Caco-2 (cell line): ENCODE measurements around the gene PEA15. TPM values are rescaled to one million over a fixed set of nuclear protein-coding genes. Genes with fewer than 3 reads are reported as not detected.

Experiments used
- BruUV-seq: library from RNA; stranded (reverse); fragments of 400-500 nt; replicated peaks from 2 replicates; lab custom pipeline; 2021; lab: Mats Ljungman, UMichigan
- CTCF ChIA-PET: fragments of 300-600 bp; sonication (Branson Sonifier 250); formaldehyde crosslinking; loops from one replicate; lab custom pipeline; 2022; ENCODE audit warnings: antibody characterized with exemption; lab: Charles Lee
- POLR2A ChIA-PET: fragments of 300-600 bp; sonication (Branson Sonifier 250); formaldehyde crosslinking; loops from one replicate; lab custom pipeline; 2022; ENCODE audit warnings: antibody characterized with exemption; lab: Charles Lee
- DNase-seq, 2 experiments: peaks; one replicate each; pipeline versions ENCODE4 v3.0.0 to v3.0.0-alpha.2; 2020 to 2022
- H3K27me3 ChIP-seq: replicated peaks from 2 replicates; pipeline ENCODE4 v1.6.0; 2011; ENCODE audit warnings: low read length; ENCODE audit not compliant: control insufficient read depth, insufficient read depth
- H3K36me3 ChIP-seq: 2 replicates; pipeline ENCODE4 v1.5.1; 2011; ENCODE audit warnings: low read length; ENCODE audit not compliant: control insufficient read depth, insufficient read depth
- H3K4me1 ChIP-seq: fragments of 250-450 bp; sonication (Bioruptor Pico); 2 replicates; pipeline ENCODE4 v1.5.1; 2020; ENCODE audit warnings: mild to moderate bottlenecking
- H3K4me3 ChIP-seq: 2 replicates; pipeline ENCODE4 v1.5.1; 2011; ENCODE audit warnings: low read depth, mild to moderate bottlenecking, control low read depth, low read length
- H3K9me3 ChIP-seq: fragments of 250-450 bp; sonication (Bioruptor Pico); 2 replicates; pipeline ENCODE4 v1.5.1; 2020; ENCODE audit warnings: mild to moderate bottlenecking, moderate library complexity
- H3K27ac Mint-ChIP-seq: one replicate; pipeline ENCODE4 v1.8.0; 2022; ENCODE audit warnings: mixed read lengths; ENCODE audit not compliant: unreplicated experiment
- H3K27me3 Mint-ChIP-seq: one replicate; pipeline ENCODE4 v1.8.0; 2022; ENCODE audit warnings: mixed read lengths; ENCODE audit not compliant: insufficient read depth, unreplicated experiment
- H3K36me3 Mint-ChIP-seq: one replicate; pipeline ENCODE4 v1.8.0; 2022; ENCODE audit warnings: mild to moderate bottlenecking, mixed read lengths; ENCODE audit not compliant: insufficient read depth, unreplicated experiment
- H3K4me1 Mint-ChIP-seq: one replicate; pipeline ENCODE4 v1.8.0; 2022; ENCODE audit warnings: low read depth, mixed read lengths; ENCODE audit not compliant: unreplicated experiment
- H3K4me3 Mint-ChIP-seq: one replicate; pipeline ENCODE4 v1.8.0; 2022; ENCODE audit warnings: mild to moderate bottlenecking, moderate library complexity, mixed read lengths; ENCODE audit not compliant: unreplicated experiment
- H3K9me3 Mint-ChIP-seq: one replicate; pipeline ENCODE4 v1.8.0; 2022; ENCODE audit warnings: mixed read lengths; ENCODE audit not compliant: unreplicated experiment
- CTCF ChIP-seq, 2 experiments: fragments of 200-600 bp in 1 of 2; IDR thresholded peaks; 1 replicate in 1 of 2; 2 replicates in 1 of 2; pipeline versions ENCODE4 v1.5.1 to v1.8.0; 2011 to 2022; ENCODE audit warnings: antibody characterized with exemption in 1 of 2, control low read depth in 1 of 2, inconsistent platforms in 1 of 2, low read depth in 1 of 2, low read length in 1 of 2, mild to moderate bottlenecking in 1 of 2, moderate library complexity in 1 of 2; ENCODE audit not compliant: insufficient read depth in 1 of 2, severe bottlenecking in 1 of 2, unreplicated experiment in 1 of 2
- intact Hi-C: fragments of 100-400 bp; cut with micrococcal nuclease; formaldehyde crosslinking; loops from one replicate; pipeline ENCODE4 v1.10.0; 2022; ENCODE audit not compliant: unreplicated experiment
- total RNA-seq: library from RNA; stranded (reverse); gene quantifications from 2 replicates; pipeline ENCODE4 v1.2.3, GENCODE V29; 2022

Gene PEA15
- total RNA-seq, 1 experiment from 2014 or later: 85.1 TPM

- H3K9me3 ChIP-seq: no peaks in the 10 kb centered on the region
These were observed 13.4 kb upstream of the PEA15 start for GRCh38 chr1:160191756-160192155.

DNA sequence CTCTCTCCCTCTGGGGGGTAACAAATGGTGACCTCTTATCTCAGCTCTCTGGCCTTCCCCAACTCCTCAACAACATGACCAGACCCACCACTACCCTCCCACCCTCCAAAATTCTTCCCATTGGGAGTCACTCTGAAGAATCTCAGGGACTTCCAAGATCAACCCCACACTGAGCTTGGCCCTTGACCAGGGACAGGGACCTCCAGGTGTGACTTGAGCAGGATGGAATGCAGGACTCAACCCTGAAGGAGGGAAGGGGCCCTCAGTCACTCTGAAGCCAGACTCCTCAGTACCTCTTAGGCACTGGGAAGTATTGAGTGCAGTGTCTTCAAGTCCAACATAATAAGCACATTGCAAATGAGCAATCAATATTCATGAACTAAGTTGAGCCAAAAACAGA lies 12.9 kb upstream of the PEA15 start:
- POLR2A ChIA-PET: no interaction called here
- no peak overlapping the region for H3K4me3 ChIP-seq
- H3K27ac Mint-ChIP-seq: no peak overlapping the region
- no peaks in the 10 kb centered on the region for H3K36me3 ChIP-seq
- H3K9me3 Mint-ChIP-seq: no peaks in the 10 kb centered on the region
- no peaks in the 10 kb centered on the region for H3K4me1 Mint-ChIP-seq
- H3K4me1 ChIP-seq: peaks cover 17% of the 10 kb centered on the region
- H3K4me3 Mint-ChIP-seq: no peak overlapping the region
- H3K9me3 ChIP-seq: no peaks in the 10 kb centered on the region
- CTCF ChIA-PET: interaction anchor here (0.6 to 3.5 kb wide), 7 partner anchors 28 to 184 kb away, joined by 3 to 106 read pairs (median 5); partner anchors contain the start of gene KCNJ9
- H3K36me3 Mint-ChIP-seq: no peaks in the 10 kb centered on the region
- no TSS peak for BruUV-seq
- no peak for TF ChIP-seq CTCF (IDR thresholded peaks at IDR 0.05; ENCODE audit: insufficient read depth in 1 of 2, low read depth in 1 of 2, low read length in 1 of 2, severe bottlenecking in 1 of 2, unreplicated experiment in 1 of 2)
- no peaks in the 10 kb centered on the region for H3K27me3 Mint-ChIP-seq
- H3K27me3 ChIP-seq: no peaks in the 10 kb centered on the region
- no peak for DNase-seq
- intact Hi-C loops: loop anchor here (2.0 kb wide), 1 partner anchor 29 kb away; no protein-coding TSS in a partner anchor

More at GRCh38 chr1:160191756-160192155, 13.4 kb upstream of the PEA15 start:
- intact Hi-C loops: loop anchor here (2.0 kb wide), 1 partner anchor 29 kb away; no protein-coding TSS in a partner anchor
- H3K4me3 ChIP-seq: no peak overlapping the region
- TF ChIP-seq CTCF (IDR thresholded peaks at IDR 0.05; ENCODE audit: insufficient read depth in 1 of 2, low read depth in 1 of 2, low read length in 1 of 2, severe bottlenecking in 1 of 2, unreplicated experiment in 1 of 2): no peak
- BruUV-seq: no TSS peak
- Mint-ChIP-seq H3K4me3 (no peak overlapping the region), H3K36me3 (no peaks in the 10 kb centered on the region), H3K9me3 (no peaks in the 10 kb centered on the region), H3K4me1 (no peaks in the 10 kb centered on the region), H3K27me3 (no peaks in the 10 kb centered on the region), H3K27ac (no peak overlapping the region)
- no peaks in the 10 kb centered on the region for H3K36me3 ChIP-seq
- CTCF ChIA-PET: interaction anchor here (0.9 to 3.5 kb wide), 7 partner anchors 28 to 185 kb away, joined by 4 to 106 read pairs (median 5); no protein-coding TSS in a partner anchor
- DNase-seq: no peak
- POLR2A ChIA-PET: no interaction called here
- H3K4me1 ChIP-seq: peaks cover 17% of the 10 kb centered on the region
- no peaks in the 10 kb centered on the region for H3K27me3 ChIP-seq

- no peaks in the 10 kb centered on the region for H3K27me3 ChIP-seq
- Mint-ChIP-seq H3K4me1 (no peaks in the 10 kb centered on the region), H3K27me3 (no peaks in the 10 kb centered on the region), H3K27ac (no peak overlapping the region), H3K36me3 (no peaks in the 10 kb centered on the region), H3K9me3 (no peaks in the 10 kb centered on the region), H3K4me3 (no peak overlapping the region)
- H3K9me3 ChIP-seq: no peaks in the 10 kb centered on the region
- no TSS peak for BruUV-seq
- H3K4me3 ChIP-seq: no peak overlapping the region
- no peaks in the 10 kb centered on the region for H3K36me3 ChIP-seq
- peaks cover 17% of the 10 kb centered on the region for H3K4me1 ChIP-seq
- TF ChIP-seq CTCF (IDR thresholded peaks at IDR 0.05; ENCODE audit: insufficient read depth in 1 of 2, low read depth in 1 of 2, low read length in 1 of 2, severe bottlenecking in 1 of 2, unreplicated experiment in 1 of 2): peak; percentile 86 to 91
- DNase-seq: peak; percentile 83 to 90
- POLR2A ChIA-PET: no interaction called here
- intact Hi-C loops: loop anchor here (1.0 to 2.0 kb wide), 6 partner anchors 26 to 183 kb away; no protein-coding TSS in a partner anchor
- CTCF ChIA-PET: interaction anchor here (0.6 to 3.5 kb wide), 28 partner anchors 9 to 248 kb away, joined by 3 to 106 read pairs (median 5); partner anchors contain the start of genes DCAF8, IGSF8, IGSF9 and PEA15
These were observed 11.9 kb upstream of the PEA15 start for GRCh38 chr1:160193091-160193819.
